Neutrophil (primary cell): Measurements from ENCODE around the gene CYBRD1.

Experiments
- H3K27ac ChIP-seq: fragments of 200-600 bp; sonication (generic); 2 replicates; pipeline ENCODE4 v1.5.1; 2016; ENCODE audit warnings: mild to moderate bottlenecking, moderate library complexity
- H3K27me3 ChIP-seq: fragments of 200-600 bp; sonication (generic); 2 replicates; pipeline ENCODE4 v1.6.0; 2016; ENCODE audit warnings: mild to moderate bottlenecking
- H3K36me3 ChIP-seq: fragments of 200-600 bp; sonication (generic); 2 replicates; pipeline ENCODE4 v1.5.1; 2017
- H3K4me1 ChIP-seq, 2 experiments: fragments of 200-600 bp in 1 of 2; sonication (generic) in 1 of 2; 1 replicate in 1 of 2; 2 replicates in 1 of 2; pipeline versions ENCODE4 v1.5.1 to v1.6.1; 2013 to 2016; ENCODE audit warnings: low read depth in 1 of 2, low read length in 1 of 2, mild to moderate bottlenecking in 1 of 2, moderate library complexity in 1 of 2; ENCODE audit not compliant: control insufficient read depth in 1 of 2, insufficient read depth in 1 of 2
- H3K4me3 ChIP-seq, 2 experiments: fragments of 200-600 bp in 1 of 2; sonication (generic) in 1 of 2; 1 replicate in 1 of 2; 2 replicates in 1 of 2; pipeline ENCODE4 v1.5.1; 2013 to 2016; ENCODE audit warnings: low read depth in 1 of 2, low read length in 1 of 2, mild to moderate bottlenecking in 1 of 2, moderate library complexity in 1 of 2
- H3K9me3 ChIP-seq: fragments of 200-600 bp; sonication (generic); 2 replicates; pipeline ENCODE4 v1.5.1; 2016
- TF ChIP-seq, protein P1 (sequence below): fragments of 200-600 bp; sonication (generic); IDR thresholded peaks from 2 replicates; pipeline ENCODE4 v1.5.1; 2016; ENCODE audit warnings: antibody characterized with exemption

CYBRD1 gene

DNA sequence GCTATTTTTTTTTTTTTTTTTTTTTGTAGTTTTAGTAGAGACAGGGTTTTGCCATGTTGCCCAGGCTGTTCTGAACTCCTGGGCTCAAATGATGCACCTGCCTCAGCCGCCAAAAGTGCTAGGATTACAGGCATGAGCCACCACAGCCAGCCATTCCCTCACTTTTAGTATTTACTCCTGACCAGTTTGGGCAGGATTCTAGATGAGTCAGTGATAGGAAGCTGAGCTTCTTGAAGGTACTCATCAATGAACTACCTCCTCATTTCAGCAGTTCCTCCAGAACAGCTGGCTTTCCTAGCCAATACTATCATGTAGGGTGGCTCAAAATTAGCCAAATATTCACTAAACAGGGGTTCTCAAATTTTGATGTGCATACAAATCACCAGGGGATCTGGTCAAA lies 57.2 kb downstream of the CYBRD1 start:
- TF ChIP-seq, protein P1, sequence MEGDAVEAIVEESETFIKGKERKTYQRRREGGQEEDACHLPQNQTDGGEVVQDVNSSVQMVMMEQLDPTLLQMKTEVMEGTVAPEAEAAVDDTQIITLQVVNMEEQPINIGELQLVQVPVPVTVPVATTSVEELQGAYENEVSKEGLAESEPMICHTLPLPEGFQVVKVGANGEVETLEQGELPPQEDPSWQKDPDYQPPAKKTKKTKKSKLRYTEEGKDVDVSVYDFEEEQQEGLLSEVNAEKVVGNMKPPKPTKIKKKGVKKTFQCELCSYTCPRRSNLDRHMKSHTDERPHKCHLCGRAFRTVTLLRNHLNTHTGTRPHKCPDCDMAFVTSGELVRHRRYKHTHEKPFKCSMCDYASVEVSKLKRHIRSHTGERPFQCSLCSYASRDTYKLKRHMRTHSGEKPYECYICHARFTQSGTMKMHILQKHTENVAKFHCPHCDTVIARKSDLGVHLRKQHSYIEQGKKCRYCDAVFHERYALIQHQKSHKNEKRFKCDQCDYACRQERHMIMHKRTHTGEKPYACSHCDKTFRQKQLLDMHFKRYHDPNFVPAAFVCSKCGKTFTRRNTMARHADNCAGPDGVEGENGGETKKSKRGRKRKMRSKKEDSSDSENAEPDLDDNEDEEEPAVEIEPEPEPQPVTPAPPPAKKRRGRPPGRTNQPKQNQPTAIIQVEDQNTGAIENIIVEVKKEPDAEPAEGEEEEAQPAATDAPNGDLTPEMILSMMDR, result no peak
- H3K27ac ChIP-seq, result no peak overlapping the region
- H3K9me3 ChIP-seq, result no peaks in the 10 kb centered on the region
- no peaks in the 10 kb centered on the region for H3K27me3 ChIP-seq
- H3K4me1 ChIP-seq, result peaks cover 0 to under 1% of the 10 kb centered on the region in 2 experiments
- H3K4me3 ChIP-seq, result no peak overlapping the region
- H3K36me3 ChIP-seq, result no peaks in the 10 kb centered on the region

DNA sequence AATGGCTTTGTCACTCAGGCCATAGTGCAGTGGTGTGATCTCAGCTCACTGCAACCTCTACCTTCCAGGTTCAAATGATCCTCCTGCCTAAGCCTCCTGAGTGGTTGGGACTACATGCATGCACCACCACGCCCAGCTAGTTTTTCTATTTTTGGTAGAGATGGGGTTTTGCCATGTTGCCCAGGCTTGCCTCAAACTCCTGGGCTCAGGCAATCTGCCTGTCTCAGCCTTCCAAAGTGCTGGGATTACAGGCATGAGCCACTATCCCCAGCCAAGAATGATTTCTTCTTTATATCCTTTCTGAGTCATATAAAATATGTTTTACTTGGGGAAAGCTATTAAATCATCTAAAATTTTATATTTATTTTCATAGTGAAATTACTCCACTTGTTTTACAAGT lies 61.3 kb downstream of the CYBRD1 start:
- TF ChIP-seq, protein P1, result no peak

DNA sequence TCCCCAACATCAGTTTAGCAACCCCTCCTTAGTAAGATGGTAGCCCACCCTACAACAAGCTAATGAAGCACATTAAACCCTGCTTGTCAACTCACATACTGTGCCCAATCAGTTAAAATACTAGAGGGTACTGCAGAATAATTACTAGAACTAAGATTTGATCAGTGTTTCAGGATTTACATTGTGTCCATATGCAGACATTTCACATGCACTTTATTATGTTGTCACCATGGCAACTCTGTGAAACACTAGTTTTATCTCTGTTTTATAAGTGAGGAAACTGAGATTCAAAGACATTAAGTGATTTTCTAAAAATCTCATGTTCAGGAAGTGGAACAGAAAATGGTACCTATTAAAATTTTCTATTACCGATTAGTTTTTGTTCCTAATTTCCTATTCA lies 61.7 kb downstream of the CYBRD1 start:
- no peaks in the 10 kb centered on the region for H3K36me3 ChIP-seq
- TF ChIP-seq, protein P1, result no peak
- H3K4me1 ChIP-seq, result no peaks in the 10 kb centered on the region
- no peaks in the 10 kb centered on the region for H3K27me3 ChIP-seq
- H3K9me3 ChIP-seq, result no peaks in the 10 kb centered on the region
- H3K4me3 ChIP-seq, result no peak overlapping the region
- H3K27ac ChIP-seq, result no peak overlapping the region

More for the DNA sequence above, 61.3 kb downstream of the CYBRD1 start:
- Histone ChIP-seq H3K27ac (no peak overlapping the region), H3K9me3 (no peaks in the 10 kb centered on the region), H3K4me1 (no peaks in the 10 kb centered on the region), H3K4me3 (no peak overlapping the region), H3K36me3 (no peaks in the 10 kb centered on the region), H3K27me3 (no peaks in the 10 kb centered on the region)

DNA sequence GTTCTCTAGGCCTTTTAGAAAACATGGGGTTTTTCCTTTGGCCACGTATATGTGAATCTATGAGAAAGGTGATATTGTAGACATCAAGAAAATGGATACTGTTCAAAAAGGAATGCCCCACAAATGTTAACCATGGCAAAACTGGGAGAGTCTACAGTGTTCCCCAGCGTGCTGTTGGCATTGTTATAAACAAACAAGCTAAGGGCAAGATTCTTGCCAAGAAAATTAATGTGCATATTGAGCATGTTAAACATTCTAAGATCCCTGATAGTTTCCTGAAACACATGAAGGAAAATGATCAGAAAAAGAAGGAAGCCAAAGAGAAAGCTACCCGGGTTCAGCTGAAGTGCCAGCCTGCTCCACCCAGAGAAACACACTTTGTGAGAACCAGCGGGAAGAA lies 64.9 kb downstream of the CYBRD1 start:
- TF ChIP-seq, protein P1, result no peak
- Histone ChIP-seq H3K27me3 (no peaks in the 10 kb centered on the region), H3K9me3 (no peaks in the 10 kb centered on the region), H3K4me1 (no peaks in the 10 kb centered on the region), H3K27ac (no peak overlapping the region), H3K36me3 (no peaks in the 10 kb centered on the region), H3K4me3 (no peak overlapping the region)

DNA sequence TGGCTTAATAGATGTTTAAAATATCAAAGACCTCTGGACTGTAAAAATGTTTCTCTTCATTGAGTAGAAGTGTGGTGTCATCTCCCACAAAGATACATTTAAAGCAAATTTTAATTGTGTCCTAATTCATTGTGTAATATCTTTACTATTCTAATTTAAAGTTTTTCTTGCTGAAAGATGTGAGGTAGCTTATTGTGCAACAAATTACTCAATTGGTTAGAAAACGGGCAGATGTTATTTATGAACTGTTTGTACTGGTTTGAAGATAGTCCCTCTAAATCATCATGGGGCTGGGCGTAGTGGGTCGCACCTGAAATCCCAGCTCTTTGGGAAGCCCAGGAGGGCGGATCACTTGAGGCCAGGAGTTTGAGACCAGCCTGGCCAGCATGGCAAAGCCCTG lies 65.3 kb downstream of the CYBRD1 start:
- Histone ChIP-seq H3K4me3 (no peak overlapping the region), H3K27me3 (no peaks in the 10 kb centered on the region), H3K9me3 (no peaks in the 10 kb centered on the region), H3K27ac (no peak overlapping the region), H3K4me1 (no peaks in the 10 kb centered on the region), H3K36me3 (no peaks in the 10 kb centered on the region)
- TF ChIP-seq, protein P1, result no peak

DNA sequence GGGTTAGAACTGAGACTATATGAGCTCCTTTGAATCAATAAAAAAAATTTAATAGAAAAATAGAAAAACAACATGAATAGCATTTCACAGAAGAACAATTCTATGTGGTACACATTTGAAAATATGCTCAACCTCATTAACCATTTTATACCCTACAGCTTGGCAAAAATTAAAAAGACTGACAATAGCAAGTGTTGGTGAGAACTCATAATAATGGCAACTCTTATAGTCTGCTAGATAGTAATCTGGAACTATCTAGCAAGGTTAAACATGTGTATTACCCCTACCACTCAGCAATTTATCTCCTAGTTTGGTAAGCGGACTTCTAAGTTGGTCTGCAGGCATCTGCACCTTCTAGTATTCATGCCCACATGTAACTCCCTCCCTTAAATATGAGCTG lies 67.8 kb downstream of the CYBRD1 start:
- no peak overlapping the region for H3K4me3 ChIP-seq
- no peaks in the 10 kb centered on the region for H3K4me1 ChIP-seq
- H3K9me3 ChIP-seq, result no peaks in the 10 kb centered on the region
- no peaks in the 10 kb centered on the region for H3K36me3 ChIP-seq
- H3K27me3 ChIP-seq, result no peaks in the 10 kb centered on the region
- H3K27ac ChIP-seq, result no peak overlapping the region
- TF ChIP-seq, protein P1, result no peak
